NB4 (cell line): ENCODE data around the gene CPA1.

ENCODE experiments used
- CTCF ChIP-seq: IDR thresholded peaks from one replicate; pipeline ENCODE4 v1.5.1; 2012; ENCODE audit warnings: low read depth, low read length
- MAX ChIP-seq: IDR thresholded peaks from 2 replicates; pipeline ENCODE4 v1.6.1; 2011; ENCODE audit warnings: low read depth, low read length
- POLR2A ChIP-seq: IDR thresholded peaks from 2 replicates; pipeline ENCODE4 v1.6.1; 2011; ENCODE audit warnings: mild to moderate bottlenecking; ENCODE audit not compliant: insufficient read length; ENCODE audit errors: extremely low read depth

GRCh38 chr7:130362251-130362816 lies 18.0 kb upstream of the CPA1 start:
- TF ChIP-seq CTCF (no peak), MAX (no peak), POLR2A (no peak)
